H9 (cell line): ENCODE measurements around the gene PRODH. TPM values are rescaled to one million over a fixed set of nuclear protein-coding genes. Genes with fewer than 3 reads are reported as not detected.
"Not testable (repeated sequence)": the region's sequence is repeated elsewhere in the genome, so short reads cannot be mapped to it uniquely, and the experiment has no call there.

Experiments
- DNase-seq: peaks from one replicate; pipeline ENCODE4 v3.0.0-alpha.2; 2017
- H2AFZ ChIP-seq: one replicate; pipeline ENCODE4 v1.6.1; 2013; ENCODE audit warnings: mild to moderate bottlenecking, low read length, control low read depth, moderate library complexity
- H2AK5ac ChIP-seq: 2 replicates; pipeline ENCODE4 v1.6.1; 2013; ENCODE audit warnings: low read length, control low read depth, mixed read lengths; ENCODE audit not compliant: insufficient read length
- H2BK120ac ChIP-seq: one replicate; pipeline ENCODE4 v1.6.1; 2013; ENCODE audit warnings: low read depth, mild to moderate bottlenecking, low read length, control low read depth, inconsistent platforms; ENCODE audit not compliant: poor library complexity, severe bottlenecking
- H2BK12ac ChIP-seq: 2 replicates; pipeline ENCODE4 v1.6.1; 2013; ENCODE audit warnings: low read length, control low read depth, mixed read lengths, low read depth; ENCODE audit not compliant: insufficient read length
- H2BK15ac ChIP-seq: 2 replicates; pipeline ENCODE4 v1.6.1; 2013; ENCODE audit warnings: low read depth, low read length, control low read depth
- H2BK20ac ChIP-seq: one replicate; pipeline ENCODE4 v1.6.1; 2013; ENCODE audit warnings: low read depth, mild to moderate bottlenecking, low read length, control low read depth, inconsistent platforms; ENCODE audit not compliant: poor library complexity, severe bottlenecking
- H2BK5ac ChIP-seq: 2 replicates; pipeline ENCODE4 v1.6.1; 2013; ENCODE audit warnings: low read length, control low read depth, mixed read lengths; ENCODE audit not compliant: insufficient read length
- H3K14ac ChIP-seq: 2 replicates; pipeline ENCODE4 v1.6.1; 2013; ENCODE audit warnings: low read length, control low read depth; ENCODE audit not compliant: insufficient read depth
- H3K18ac ChIP-seq: 2 replicates; pipeline ENCODE4 v1.6.1; 2013; ENCODE audit warnings: low read depth, mild to moderate bottlenecking, mixed read lengths, low read length, control low read depth; ENCODE audit not compliant: insufficient read length
- H3K23ac ChIP-seq: 2 replicates; pipeline ENCODE4 v1.6.1; 2013; ENCODE audit warnings: low read length, control low read depth, mixed read lengths, low read depth; ENCODE audit not compliant: insufficient read length
- H3K23me2 ChIP-seq: 2 replicates; pipeline ENCODE4 v1.6.1; 2013; ENCODE audit warnings: low read depth, mild to moderate bottlenecking, mixed read lengths, low read length, control low read depth; ENCODE audit not compliant: insufficient read length, poor library complexity, severe bottlenecking
- H3K27ac ChIP-seq: 2 replicates; pipeline ENCODE4 v1.5.1; 2013; ENCODE audit warnings: low read length, control low read depth, mixed read lengths, low read depth; ENCODE audit not compliant: insufficient read length
- H3K27me3 ChIP-seq: 2 replicates; pipeline ENCODE4 v1.6.1; 2013; ENCODE audit warnings: low read length, control low read depth, inconsistent platforms; ENCODE audit not compliant: insufficient read depth
- H3K4ac ChIP-seq: 2 replicates; pipeline ENCODE4 v1.6.1; 2013; ENCODE audit warnings: low read depth, mild to moderate bottlenecking, control low read depth, inconsistent platforms, low read length, moderate library complexity
- H3K4me1 ChIP-seq: 2 replicates; pipeline ENCODE4 v1.6.1; 2013; ENCODE audit warnings: low read length, control low read depth, inconsistent platforms; ENCODE audit not compliant: insufficient read depth
- H3K4me2 ChIP-seq: 2 replicates; pipeline ENCODE4 v1.6.1; 2013; ENCODE audit warnings: low read length, control low read depth, mixed read lengths; ENCODE audit not compliant: insufficient read length, insufficient read depth
- H3K56ac ChIP-seq: 2 replicates; pipeline ENCODE4 v1.6.1; 2013; ENCODE audit warnings: low read depth, mild to moderate bottlenecking, mixed read lengths, low read length, control low read depth; ENCODE audit not compliant: insufficient read length
- H3K79me1 ChIP-seq: 2 replicates; pipeline ENCODE4 v1.6.1; 2013; ENCODE audit warnings: low read depth, mild to moderate bottlenecking, moderate library complexity, low read length, control low read depth, inconsistent platforms; ENCODE audit not compliant: insufficient read depth, poor library complexity, severe bottlenecking
- H3K79me2 ChIP-seq: 2 replicates; pipeline ENCODE4 v1.6.1; 2013; ENCODE audit warnings: low read length, control low read depth, inconsistent platforms; ENCODE audit not compliant: insufficient read depth
- H3K9ac ChIP-seq: 2 replicates; pipeline ENCODE4 v1.6.1; 2013; ENCODE audit warnings: low read length, control low read depth, mixed read lengths; ENCODE audit not compliant: insufficient read length; ENCODE audit errors: extremely low read depth
- H3K9me3 ChIP-seq: one replicate; pipeline ENCODE4 v1.6.1; 2013; ENCODE audit warnings: low read depth, low read length, inconsistent platforms; ENCODE audit not compliant: control insufficient read depth
- H3T11ph ChIP-seq: one replicate; pipeline ENCODE4 v1.6.1; 2013; ENCODE audit warnings: mild to moderate bottlenecking, low read length, control low read depth, inconsistent platforms
- H4K20me1 ChIP-seq: one replicate; pipeline ENCODE4 v1.6.1; 2013; ENCODE audit not compliant: control insufficient read depth, insufficient read length, insufficient read depth
- H4K5ac ChIP-seq: 2 replicates; pipeline ENCODE4 v1.6.1; 2013; ENCODE audit warnings: low read depth, mild to moderate bottlenecking, mixed read lengths, low read length, control low read depth; ENCODE audit not compliant: insufficient read length
- H4K8ac ChIP-seq: replicated peaks from 2 replicates; pipeline ENCODE4 v1.6.1; 2013; ENCODE audit warnings: low read length, control low read depth, mixed read lengths, low read depth; ENCODE audit not compliant: insufficient read length
- H4K91ac ChIP-seq: 2 replicates; pipeline ENCODE4 v1.6.1; 2013; ENCODE audit warnings: low read depth, mild to moderate bottlenecking, moderate library complexity, mixed read lengths, low read length, control low read depth; ENCODE audit not compliant: insufficient read length
- H3K27ac Mint-ChIP-seq, 3 experiments: 2 replicates in 2 of 3; 3 replicates in 1 of 3; pipeline ENCODE4 v1.8.0; 2020 to 2021; ENCODE audit warnings: mixed read lengths in 3 of 3, mild to moderate bottlenecking in 1 of 3, moderate library complexity in 1 of 3
- H3K27me3 Mint-ChIP-seq: 2 replicates; pipeline ENCODE4 v1.8.0; 2021; ENCODE audit warnings: low read depth, mild to moderate bottlenecking, moderate library complexity, mixed read lengths
- H3K36me3 Mint-ChIP-seq, 3 experiments: 2 replicates in 2 of 3; 3 replicates in 1 of 3; pipeline ENCODE4 v1.8.0; 2020 to 2021; ENCODE audit warnings: low read depth in 3 of 3, mixed read lengths in 3 of 3; ENCODE audit not compliant: insufficient read depth in 1 of 3
- H3K4me1 Mint-ChIP-seq, 2 experiments: 2 replicates each; pipeline ENCODE4 v1.8.0; 2020; ENCODE audit warnings: mixed read lengths in 2 of 2
- H3K4me3 Mint-ChIP-seq, 2 experiments: 2 replicates in 1 of 2; 3 replicates in 1 of 2; pipeline ENCODE4 v1.8.0; 2020 to 2021; ENCODE audit warnings: mild to moderate bottlenecking in 2 of 2, mixed read lengths in 2 of 2, moderate library complexity in 1 of 2
- H3K9me3 Mint-ChIP-seq, 2 experiments: 2 replicates in 1 of 2; 3 replicates in 1 of 2; pipeline ENCODE4 v1.8.0; 2020; ENCODE audit warnings: mild to moderate bottlenecking in 2 of 2, mixed read lengths in 2 of 2, moderate library complexity in 1 of 2
- WGBS: extraction: QIAGEN DNeasy Blood & Tissue Kit; methylation state at CpG from one replicate; pipeline ENCODE4 v1.1.7; 2013; ENCODE audit warnings: missing lambda C conversion rate, low lambda C conversion rate, mixed read lengths; ENCODE audit not compliant: insufficient read length; ENCODE audit errors: extremely low coverage; 5-methylcytosine and 5-hydroxymethylcytosine counted together
- total RNA-seq: library from RNA; stranded (reverse); gene quantifications from 2 replicates; pipeline ENCODE4 v1.2.1, GENCODE V29; 2021
- TF ChIP-seq, protein P1 (sequence below): fragments of 200-600 bp; sonication (generic); conservative IDR thresholded peaks from 3 replicates; pipeline ENCODE4 v1.8.0; 2021; ENCODE audit warnings: antibody characterized with exemption, mild to moderate bottlenecking

PRODH gene
- total RNA-seq, 1 experiment from 2014 or later: 51.2 TPM

DNA sequence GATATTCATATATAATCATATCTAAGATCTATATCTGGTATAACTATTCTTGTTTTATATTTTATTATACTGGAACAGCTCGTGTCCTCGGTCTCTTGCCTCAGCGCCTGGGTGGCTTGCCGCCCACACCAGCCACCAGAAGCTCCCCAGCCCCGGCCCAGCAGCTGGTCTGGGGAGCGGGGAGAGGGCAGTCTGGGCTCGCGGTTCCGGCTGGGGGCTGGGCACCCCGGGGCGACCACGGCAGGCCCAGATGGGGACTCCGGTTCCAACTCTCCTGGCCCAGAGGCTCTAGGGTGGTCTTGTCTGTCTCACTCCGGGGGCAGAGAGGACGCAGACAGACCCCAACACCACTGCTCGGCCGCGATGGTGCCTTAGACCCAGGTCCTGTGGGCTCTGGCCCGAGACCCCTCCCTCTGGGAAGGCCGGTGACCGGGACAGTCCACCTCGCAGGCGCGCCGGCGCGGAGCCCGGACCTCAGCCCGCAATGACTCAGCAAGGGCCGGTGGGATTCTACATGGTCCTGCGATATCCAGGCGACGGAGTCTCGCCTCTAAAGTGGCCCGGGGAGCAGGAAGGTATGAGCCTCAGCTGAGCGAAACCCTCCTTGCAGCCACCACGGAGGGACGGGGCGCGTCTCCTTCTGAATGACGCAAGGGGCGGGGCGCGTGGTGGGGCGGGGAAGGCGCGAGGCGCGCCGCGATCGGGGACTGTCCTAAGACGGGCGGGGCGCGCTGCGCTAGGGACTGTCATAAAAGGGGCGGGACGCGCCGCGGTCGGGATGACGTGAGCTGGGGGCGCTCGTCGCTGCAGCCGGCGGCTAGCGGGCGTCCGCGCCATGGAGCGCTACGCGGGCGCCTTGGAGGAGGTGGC, 30.3 kb downstream of the PRODH start, which contains the start of gene DGCR6:
DGCR6 (plus strand) TSS at position 781 of the 870 bp plus-strand sequence; CDS start at position 836, 55 bp downstream.
- H3K27ac ChIP-seq: no peak within 1 kb of the TSS
- Mint-ChIP-seq H3K36me3 (no peaks in the 10 kb centered on the region), H3K9me3 (no peaks in the 10 kb centered on the region), H3K4me3 (no peak within 1 kb of the TSS), H3K27ac (no peak within 1 kb of the TSS), H3K4me1 (peaks cover 2% of the 10 kb centered on the region in 2 experiments), H3K27me3 (no peaks in the 10 kb centered on the region)
- no peak for DNase-seq
- no peak within 1 kb of the TSS for H2AFZ ChIP-seq
- no peak within 1 kb of the TSS for H2BK5ac ChIP-seq
- no peaks in the 10 kb centered on the region for H3K4me1 ChIP-seq
- no peak within 1 kb of the TSS for H3K4ac ChIP-seq
- H3K79me2 ChIP-seq: no peaks in the 10 kb centered on the region
- H3K27me3 ChIP-seq: no peaks in the 10 kb centered on the region
- no peak within 1 kb of the TSS for H3K23ac ChIP-seq
- no peak within 1 kb of the TSS for H3K14ac ChIP-seq
- no CpG with 5 or more reads among the region's 77 CpGs for WGBS
- no peak within 1 kb of the TSS for H4K91ac ChIP-seq
- H3K18ac ChIP-seq: no peak within 1 kb of the TSS
- H4K20me1 ChIP-seq: no peaks in the 10 kb centered on the region
- no peak within 1 kb of the TSS for H4K5ac ChIP-seq
- H2BK20ac ChIP-seq: no peak within 1 kb of the TSS
- no peak within 1 kb of the TSS for H3T11ph ChIP-seq
- H2BK15ac ChIP-seq: no peak within 1 kb of the TSS
- no peaks in the 10 kb centered on the region for H3K23me2 ChIP-seq
- H3K79me1 ChIP-seq: no peaks in the 10 kb centered on the region
- H2BK120ac ChIP-seq: no peak within 1 kb of the TSS
- no peaks in the 10 kb centered on the region for H3K9me3 ChIP-seq
- no peak within 1 kb of the TSS for H3K56ac ChIP-seq
- H2AK5ac ChIP-seq: no peak within 1 kb of the TSS
- H3K4me2 ChIP-seq: no peak within 1 kb of the TSS
- H3K9ac ChIP-seq: no peak within 1 kb of the TSS
- H2BK12ac ChIP-seq: no peak within 1 kb of the TSS
- no peak within 1 kb of the TSS for H4K8ac ChIP-seq
- TF ChIP-seq, protein P1, sequence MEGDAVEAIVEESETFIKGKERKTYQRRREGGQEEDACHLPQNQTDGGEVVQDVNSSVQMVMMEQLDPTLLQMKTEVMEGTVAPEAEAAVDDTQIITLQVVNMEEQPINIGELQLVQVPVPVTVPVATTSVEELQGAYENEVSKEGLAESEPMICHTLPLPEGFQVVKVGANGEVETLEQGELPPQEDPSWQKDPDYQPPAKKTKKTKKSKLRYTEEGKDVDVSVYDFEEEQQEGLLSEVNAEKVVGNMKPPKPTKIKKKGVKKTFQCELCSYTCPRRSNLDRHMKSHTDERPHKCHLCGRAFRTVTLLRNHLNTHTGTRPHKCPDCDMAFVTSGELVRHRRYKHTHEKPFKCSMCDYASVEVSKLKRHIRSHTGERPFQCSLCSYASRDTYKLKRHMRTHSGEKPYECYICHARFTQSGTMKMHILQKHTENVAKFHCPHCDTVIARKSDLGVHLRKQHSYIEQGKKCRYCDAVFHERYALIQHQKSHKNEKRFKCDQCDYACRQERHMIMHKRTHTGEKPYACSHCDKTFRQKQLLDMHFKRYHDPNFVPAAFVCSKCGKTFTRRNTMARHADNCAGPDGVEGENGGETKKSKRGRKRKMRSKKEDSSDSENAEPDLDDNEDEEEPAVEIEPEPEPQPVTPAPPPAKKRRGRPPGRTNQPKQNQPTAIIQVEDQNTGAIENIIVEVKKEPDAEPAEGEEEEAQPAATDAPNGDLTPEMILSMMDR: no peak

DNA sequence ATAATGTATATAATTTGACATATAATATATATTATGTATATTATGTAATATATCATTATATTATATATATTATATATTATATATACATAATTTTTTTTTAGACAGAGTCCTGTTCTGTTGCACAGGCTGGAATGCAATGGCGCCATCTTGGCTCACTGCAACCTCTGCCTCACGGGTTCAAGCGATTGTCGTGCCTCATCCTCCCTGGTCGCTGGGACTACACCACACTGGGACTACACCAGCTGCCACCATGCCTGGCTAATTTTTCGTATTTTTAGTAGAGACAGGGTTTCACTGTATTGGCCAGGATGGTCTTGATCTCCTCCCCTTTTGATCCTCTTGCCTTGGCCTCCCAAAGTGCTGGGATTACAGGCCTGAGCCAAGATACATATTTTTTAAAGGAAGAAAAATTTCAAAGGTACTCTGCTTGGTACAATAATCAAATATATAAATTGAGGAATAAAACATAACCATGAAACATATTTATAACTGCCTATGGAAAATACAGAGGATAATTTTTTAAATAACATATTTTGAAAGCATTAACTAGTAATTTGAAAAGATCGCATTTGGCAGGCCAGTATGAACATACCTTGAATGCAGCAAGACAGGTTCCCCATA, 39.9 kb downstream of the PRODH start:
- H3K23ac ChIP-seq, H3K79me1 ChIP-seq, H2BK120ac ChIP-seq, H3K36me3 Mint-ChIP-seq, H3K4ac ChIP-seq, DNase-seq, H3K4me2 ChIP-seq, H3K14ac ChIP-seq, H2BK5ac ChIP-seq, H3K23me2 ChIP-seq, H2AFZ ChIP-seq, H3K27ac ChIP-seq, H3K18ac ChIP-seq, H3K27me3 ChIP-seq, H4K8ac ChIP-seq, H3K9me3 ChIP-seq, H4K5ac ChIP-seq, H2BK20ac ChIP-seq, H3K56ac ChIP-seq, H3K4me1 Mint-ChIP-seq, H3K4me1 ChIP-seq, H3K79me2 ChIP-seq, H4K20me1 ChIP-seq, H3K27me3 Mint-ChIP-seq, H3K4me3 Mint-ChIP-seq, H2BK12ac ChIP-seq, H2AK5ac ChIP-seq, H2BK15ac ChIP-seq, H4K91ac ChIP-seq, H3K9me3 Mint-ChIP-seq, H3K9ac ChIP-seq, H3K27ac Mint-ChIP-seq, H3T11ph ChIP-seq: not testable (repeated sequence)
- WGBS: no CpG with 5 or more reads among the region's 7 CpGs
